Endodermal cell (in vitro differentiated cells): ENCODE results near the gene BEST2. TPM values are rescaled to one million over a fixed set of nuclear protein-coding genes. Genes with fewer than 3 reads are reported as not detected.
A peak's percentile ranks its signal among the peaks of the same experiment; 100 is the strongest.

Experiments used
- DNase-seq: peaks from one replicate; pipeline ENCODE4 v3.0.0-alpha.2; 2017
- H3K27ac ChIP-seq: 2 replicates; pipeline ENCODE4 v1.5.1; 2013; ENCODE audit warnings: mild to moderate bottlenecking, low read depth, low read length, moderate library complexity
- H3K27me3 ChIP-seq: 2 replicates; pipeline ENCODE4 v1.6.1; 2013; ENCODE audit warnings: mild to moderate bottlenecking, low read length, moderate library complexity; ENCODE audit not compliant: insufficient read depth, control insufficient read depth, poor library complexity, severe bottlenecking
- H3K36me3 ChIP-seq: 2 replicates; pipeline ENCODE4 v1.7.0; 2013; ENCODE audit warnings: mild to moderate bottlenecking, low read length, moderate library complexity; ENCODE audit not compliant: control insufficient read depth, insufficient read depth
- H3K4me1 ChIP-seq: one replicate; pipeline ENCODE4 v1.7.0; 2013; ENCODE audit warnings: low read length; ENCODE audit not compliant: control insufficient read depth, insufficient read depth
- H3K4me3 ChIP-seq: 2 replicates; pipeline ENCODE4 v1.5.1; 2013; ENCODE audit warnings: mild to moderate bottlenecking, low read length, moderate library complexity
- H3K9ac ChIP-seq: 2 replicates; pipeline ENCODE4 v1.6.1; 2013; ENCODE audit warnings: mild to moderate bottlenecking, low read length, moderate library complexity; ENCODE audit not compliant: poor library complexity, severe bottlenecking; ENCODE audit errors: extremely low read depth
- H3K9me3 ChIP-seq: 2 replicates; pipeline ENCODE4 v1.6.1; 2013; ENCODE audit warnings: mild to moderate bottlenecking, low read length, moderate library complexity; ENCODE audit not compliant: control insufficient read depth
- H3K27ac Mint-ChIP-seq: 2 replicates; pipeline ENCODE4 v1.8.0; 2020; ENCODE audit warnings: mixed read lengths
- H3K27me3 Mint-ChIP-seq: 2 replicates; pipeline ENCODE4 v1.8.0; 2021; ENCODE audit warnings: mild to moderate bottlenecking, mixed read lengths; ENCODE audit not compliant: insufficient read depth
- H3K36me3 Mint-ChIP-seq: 2 replicates; pipeline ENCODE4 v1.8.0; 2020; ENCODE audit warnings: low read depth, mixed read lengths
- H3K4me1 Mint-ChIP-seq: 2 replicates; pipeline ENCODE4 v1.8.0; 2020; ENCODE audit warnings: mixed read lengths
- H3K4me3 Mint-ChIP-seq: 2 replicates; pipeline ENCODE4 v1.8.0; 2020; ENCODE audit warnings: mild to moderate bottlenecking, moderate library complexity, mixed read lengths
- H3K9me3 Mint-ChIP-seq: 2 replicates; pipeline ENCODE4 v1.8.0; 2020; ENCODE audit warnings: mild to moderate bottlenecking, mixed read lengths
- CTCF ChIP-seq: fragments of 200-600 bp; sonication (generic); conservative IDR thresholded peaks from 2 replicates; pipeline ENCODE4 v1.5.0; 2021; ENCODE audit warnings: antibody characterized with exemption, mild to moderate bottlenecking
- WGBS, 2 experiments: methylation state at CpG; one replicate each; pipeline versions ENCODE4 v1.1.5 to v1.1.7; 2013; ENCODE audit warnings: missing lambda C conversion rate in 2 of 2, mixed read lengths in 1 of 2; ENCODE audit not compliant: insufficient coverage in 1 of 2, insufficient read length in 1 of 2; 5-methylcytosine and 5-hydroxymethylcytosine counted together
- total RNA-seq, 2 donors: library from RNA; stranded (reverse); fragmentation: NEBNext Ultra II Directional in 1 of 2; extraction: Animal tissue kit (Norgen Biotek cat#: 25700) in 1 of 2; gene quantifications; 2 replicates in 1 of 2; 3 replicates in 1 of 2; pipeline ENCODE4 v1.2.1, GENCODE V29; 2021

BEST2 gene
- total RNA-seq, 2 donors from 2014 or later = 0.95 to 1.2 TPM

- peaks cover 16% of the 10 kb centered on the region for H3K4me1 Mint-ChIP-seq
- H3K4me1 ChIP-seq = no peaks in the 10 kb centered on the region
- H3K27me3 ChIP-seq = peaks cover 22% of the 10 kb centered on the region
- no peak overlapping the region for H3K27ac Mint-ChIP-seq
- H3K4me3 Mint-ChIP-seq = no peak overlapping the region
- no peak for TF ChIP-seq CTCF
- H3K9ac ChIP-seq = no peak overlapping the region
- peaks cover 40% of the 10 kb centered on the region for H3K27me3 Mint-ChIP-seq
- no peaks in the 10 kb centered on the region for H3K36me3 ChIP-seq
- no peak overlapping the region for H3K4me3 ChIP-seq
- peaks cover 5% of the 10 kb centered on the region for H3K36me3 Mint-ChIP-seq
- no peak for DNase-seq
- WGBS, 2 experiments = 85 to 89% methylated on average over 14 to 19 of the region's 19 CpGs
- no peak overlapping the region for H3K27ac ChIP-seq
- no peaks in the 10 kb centered on the region for H3K9me3 ChIP-seq
- H3K9me3 Mint-ChIP-seq = peaks cover 3% of the 10 kb centered on the region
Observed at GRCh38 chr19:12756150-12756883, 4.7 kb downstream of the BEST2 start.

GRCh38 chr19:12757544-12758274 lies 6.1 kb downstream of the BEST2 start:
- peaks cover 17% of the 10 kb centered on the region for H3K36me3 Mint-ChIP-seq
- H3K9ac ChIP-seq = no peak overlapping the region

GRCh38 chr19:12759686-12760085 lies 8.1 kb downstream of the BEST2 start:
- no peak for TF ChIP-seq CTCF
- H3K27me3 ChIP-seq = no peaks in the 10 kb centered on the region
- H3K9me3 Mint-ChIP-seq = peaks cover 8% of the 10 kb centered on the region
- WGBS, 2 experiments = 100% methylated on average over 1 of the region's 6 CpGs; no CpG with 5 or more reads in 1 of the 2 experiments
- peak overlapping the region; percentile 61 for H3K27ac Mint-ChIP-seq
- peaks cover 8% of the 10 kb centered on the region for H3K36me3 ChIP-seq
- no peak overlapping the region for H3K9ac ChIP-seq
- H3K4me1 Mint-ChIP-seq = peaks cover 12% of the 10 kb centered on the region
- no peak overlapping the region for H3K27ac ChIP-seq
- no peak for DNase-seq
- H3K4me1 ChIP-seq = no peaks in the 10 kb centered on the region
- H3K4me3 Mint-ChIP-seq = no peak overlapping the region
- H3K27me3 Mint-ChIP-seq = peaks cover 9% of the 10 kb centered on the region
- no peaks in the 10 kb centered on the region for H3K9me3 ChIP-seq
- peaks cover 33% of the 10 kb centered on the region for H3K36me3 Mint-ChIP-seq
- no peak overlapping the region for H3K4me3 ChIP-seq

More at GRCh38 chr19:12757544-12758274, 6.1 kb downstream of the BEST2 start:
- H3K9me3 Mint-ChIP-seq = peaks cover 3% of the 10 kb centered on the region
- peak overlapping the region; percentile 45 for H3K4me3 Mint-ChIP-seq
- no peaks in the 10 kb centered on the region for H3K9me3 ChIP-seq
- H3K27me3 Mint-ChIP-seq = peaks cover 27% of the 10 kb centered on the region
- DNase-seq = peak; percentile 96
- no peaks in the 10 kb centered on the region for H3K4me1 ChIP-seq
- peak; percentile 99 for TF ChIP-seq CTCF
- no peaks in the 10 kb centered on the region for H3K36me3 ChIP-seq
- H3K27ac Mint-ChIP-seq = peak overlapping the region; percentile 86
- H3K27me3 ChIP-seq = peaks cover 11% of the 10 kb centered on the region
- no peak overlapping the region for H3K27ac ChIP-seq
- peak overlapping the region; percentile 12 for H3K4me3 ChIP-seq
- 13 to 45% methylated on average over 15 to 60 of the region's 60 CpGs for WGBS, 2 experiments
- peaks cover 12% of the 10 kb centered on the region for H3K4me1 Mint-ChIP-seq
